ENCODE data around the gene KIF20B.
"Not testable (repeated sequence)": the region's sequence is repeated elsewhere in the genome, so short reads cannot be mapped to it uniquely, and the experiment has no call there.

The KIF20B gene

GRCh38 chr10:89693176-89693575, 8.2 kb upstream of the KIF20B start:
- no peak for DNase-seq

DNA sequence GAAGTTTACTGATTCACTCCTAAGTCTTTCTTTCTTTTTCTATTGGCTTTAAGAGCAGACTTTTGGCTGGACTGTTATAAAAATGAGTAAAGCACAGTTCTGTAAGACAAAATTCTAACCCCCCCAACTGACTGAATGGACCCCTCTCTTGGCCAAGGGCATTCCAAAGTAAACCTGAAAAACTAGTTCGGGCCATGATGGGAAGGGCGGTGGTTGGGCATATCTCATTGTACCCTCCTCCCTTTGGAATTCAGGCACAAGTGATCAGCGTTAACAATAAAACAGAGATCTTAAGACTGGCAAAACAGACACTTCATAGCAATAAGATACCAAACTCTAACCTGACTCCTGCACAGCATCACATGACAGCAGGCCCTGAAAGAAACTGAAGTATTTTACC, 6.1 kb upstream of the KIF20B start:
- DNase-seq = no peak

DNA sequence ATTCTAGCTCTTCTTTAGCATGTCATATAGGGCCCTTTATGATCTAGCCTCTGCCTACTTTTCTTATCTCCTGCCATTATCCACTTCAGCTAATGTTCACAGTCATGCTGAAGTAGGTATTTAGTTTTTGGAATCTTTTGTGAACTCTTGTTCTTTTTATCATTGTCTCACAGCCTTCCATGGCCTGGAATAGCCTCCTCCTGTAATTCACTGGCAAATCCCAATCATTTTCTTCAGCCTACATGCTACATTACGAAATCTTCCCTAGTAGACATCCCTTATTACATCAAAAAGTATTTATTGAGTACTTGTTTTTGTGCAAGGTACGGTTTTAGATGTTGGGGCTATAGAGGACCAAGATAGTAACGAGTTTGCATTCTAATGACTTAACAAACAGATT, 3.4 kb upstream of the KIF20B start:
- DNase-seq = no peak

GRCh38 chr10:89699581-89700064, 1.8 kb upstream of the KIF20B start:
- DNase-seq = no peak

GRCh38 chr10:89700923-89701241, 508 bp upstream of the KIF20B start:
- no peak for DNase-seq

- no peak for DNase-seq
These were observed 711 bp downstream of the KIF20B start for GRCh38 chr10:89702121-89702480.

DNA sequence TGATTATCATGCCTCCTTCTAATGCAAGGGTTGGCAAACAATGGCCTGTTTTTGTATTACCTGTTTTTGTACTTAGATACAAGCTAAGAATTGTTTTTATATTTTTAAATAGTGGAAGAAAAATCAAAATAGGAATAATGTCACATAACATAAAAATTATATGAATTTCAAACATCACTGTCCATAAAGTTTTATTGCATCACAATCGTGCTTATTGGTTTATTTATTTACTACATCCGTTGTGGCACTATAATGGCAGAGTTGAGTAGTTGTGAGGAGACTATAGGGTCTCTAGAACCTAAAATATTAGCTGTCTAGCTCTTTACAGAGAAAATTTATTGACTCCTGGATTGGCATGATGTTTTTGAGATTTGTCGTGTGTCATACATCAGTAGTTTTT, 4.1 kb downstream of the KIF20B start:
- DNase-seq = no peak

GRCh38 chr10:89706011-89706410, 4.6 kb downstream of the KIF20B start:
- DNase-seq = no peak

DNA sequence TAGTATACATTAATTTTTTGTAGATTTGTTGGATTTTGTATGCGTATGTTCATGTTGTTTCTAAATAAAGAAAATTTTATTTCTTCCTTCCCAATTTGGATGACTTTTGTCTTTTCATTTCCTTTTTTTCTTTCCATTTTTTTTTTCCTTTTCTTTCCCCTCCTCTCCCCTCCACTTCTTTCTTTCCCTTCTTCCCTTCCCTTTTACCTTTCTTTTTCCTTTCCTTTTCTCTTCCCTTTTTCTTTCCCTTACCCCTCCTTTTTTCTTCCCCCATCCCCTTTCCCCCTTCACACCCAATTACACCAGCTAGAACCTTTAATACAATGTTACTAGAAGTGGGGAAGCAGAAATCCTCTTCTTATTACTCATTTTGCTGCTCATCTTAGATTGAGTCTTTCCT, 6.0 kb downstream of the KIF20B start:
- DNase-seq = no peak

DNA sequence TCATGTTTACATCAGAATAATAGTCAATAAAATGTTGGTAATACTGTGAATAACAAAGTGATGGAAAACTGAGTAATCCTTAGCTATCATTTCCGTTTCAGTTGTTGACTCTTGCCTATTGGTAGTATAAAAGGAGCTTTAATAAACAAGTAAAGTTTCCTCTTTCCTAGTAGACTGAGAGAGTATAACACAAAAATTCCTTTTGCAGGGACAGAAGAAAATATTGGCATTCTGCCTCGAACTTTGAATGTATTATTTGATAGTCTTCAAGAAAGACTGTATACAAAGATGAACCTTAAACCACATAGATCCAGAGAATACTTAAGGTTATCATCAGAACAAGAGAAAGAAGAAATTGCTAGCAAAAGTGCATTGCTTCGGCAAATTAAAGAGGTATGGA, 9.4 kb downstream of the KIF20B start:
- no peak for DNase-seq

DNA sequence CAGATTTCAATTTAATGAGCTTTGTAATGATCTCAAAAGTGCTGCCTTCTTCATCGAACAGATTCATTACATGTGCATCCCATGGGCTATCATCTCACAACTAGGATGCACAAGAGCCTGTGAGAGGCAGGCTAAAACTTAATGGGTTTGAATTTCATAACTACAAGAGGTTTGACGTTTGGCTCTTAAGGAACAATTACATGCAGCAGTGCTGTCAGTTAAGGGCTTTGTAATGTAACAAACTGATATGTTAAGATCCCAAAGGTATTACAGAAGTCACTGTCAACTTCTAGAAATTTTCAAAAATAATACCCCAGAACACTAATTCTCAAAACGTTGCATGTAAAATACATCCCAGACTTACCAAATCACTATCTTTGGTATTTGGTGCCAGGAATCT, 33.2 kb downstream of the KIF20B start:
- DNase-seq = no peak

DNA sequence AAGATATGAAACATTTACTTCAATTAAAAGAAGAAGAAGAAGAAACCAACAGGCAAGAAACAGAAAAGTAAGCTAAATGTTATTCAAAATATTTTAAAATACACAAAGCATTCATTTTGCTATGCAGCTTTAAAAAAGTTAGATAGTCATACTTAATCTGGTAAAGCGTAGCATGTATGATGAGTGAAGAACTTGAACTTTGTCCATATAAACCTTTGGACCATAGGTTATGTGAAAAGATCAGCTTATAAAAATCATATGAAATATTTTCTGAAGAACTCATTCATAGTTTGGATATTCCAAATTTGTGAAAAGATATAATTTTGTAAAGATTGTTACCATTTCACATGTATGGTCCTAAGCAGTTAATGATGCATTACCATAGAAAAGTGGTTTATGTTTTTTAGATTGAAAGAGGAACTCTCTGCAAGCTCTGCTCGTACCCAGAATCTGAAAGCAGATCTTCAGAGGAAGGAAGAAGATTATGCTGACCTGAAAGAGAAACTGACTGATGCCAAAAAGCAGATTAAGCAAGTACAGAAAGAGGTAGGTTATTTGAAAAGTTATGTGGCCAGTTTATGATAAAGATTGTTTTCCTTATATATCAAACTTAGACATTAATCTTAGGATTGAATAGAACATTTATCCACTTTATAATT, 37.3 kb downstream of the KIF20B start:
- DNase-seq = no peak

DNA sequence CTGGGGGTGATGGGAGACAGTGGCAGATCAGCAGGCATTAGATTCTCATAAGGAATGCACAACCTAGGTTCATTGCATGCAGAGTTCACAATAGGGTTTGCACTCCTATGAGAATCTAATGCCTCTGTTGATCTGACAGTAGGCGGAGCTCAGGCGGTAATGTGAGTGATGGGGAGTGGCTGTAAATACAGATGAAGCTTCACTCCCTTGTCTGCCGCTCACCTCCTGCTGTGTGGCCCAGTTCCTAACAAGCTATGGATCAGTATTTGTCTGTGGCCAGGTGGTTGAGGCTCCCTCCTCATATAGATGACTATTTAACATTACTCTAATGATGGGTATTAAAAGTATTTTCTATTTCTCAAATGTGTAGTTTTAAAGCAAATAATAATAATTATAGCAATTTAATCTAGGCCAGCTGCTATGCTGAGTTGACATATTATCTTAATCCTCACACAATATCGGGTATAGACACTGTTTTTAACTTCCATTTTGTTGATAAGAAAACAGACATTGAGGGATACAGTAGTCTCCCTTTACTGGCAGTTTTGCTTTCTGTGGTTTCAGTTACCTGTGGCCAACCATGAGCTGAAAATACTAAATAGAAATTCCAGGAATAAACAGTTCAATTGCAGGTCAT, 39.9 kb downstream of the KIF20B start:
- DNase-seq = no peak

- no peak for DNase-seq
These were observed 42.6 kb downstream of the KIF20B start for GRCh38 chr10:89744026-89744425.

GRCh38 chr10:89745903-89746302, 44.5 kb downstream of the KIF20B start:
- no peak for DNase-seq

DNA sequence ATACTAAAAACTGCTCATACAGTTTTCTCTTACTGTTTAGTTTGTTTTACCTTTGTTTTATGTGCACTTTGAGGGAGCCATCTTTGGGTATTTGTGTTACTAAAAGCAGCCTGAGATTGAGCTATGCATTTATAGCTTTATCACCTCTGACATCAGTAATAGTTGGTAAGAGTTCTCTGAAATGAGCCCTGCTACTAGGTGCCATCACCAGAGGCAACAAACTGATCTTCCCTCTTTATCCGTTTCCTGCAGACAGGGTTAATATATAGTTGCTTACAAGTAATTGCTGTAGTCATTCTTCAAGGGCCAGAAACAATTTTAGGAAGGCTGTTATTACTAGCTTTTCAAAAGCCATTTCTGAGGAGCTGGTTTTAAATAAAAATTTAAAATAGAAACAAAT, 49.1 kb downstream of the KIF20B start:
- no peak for DNase-seq

DNA sequence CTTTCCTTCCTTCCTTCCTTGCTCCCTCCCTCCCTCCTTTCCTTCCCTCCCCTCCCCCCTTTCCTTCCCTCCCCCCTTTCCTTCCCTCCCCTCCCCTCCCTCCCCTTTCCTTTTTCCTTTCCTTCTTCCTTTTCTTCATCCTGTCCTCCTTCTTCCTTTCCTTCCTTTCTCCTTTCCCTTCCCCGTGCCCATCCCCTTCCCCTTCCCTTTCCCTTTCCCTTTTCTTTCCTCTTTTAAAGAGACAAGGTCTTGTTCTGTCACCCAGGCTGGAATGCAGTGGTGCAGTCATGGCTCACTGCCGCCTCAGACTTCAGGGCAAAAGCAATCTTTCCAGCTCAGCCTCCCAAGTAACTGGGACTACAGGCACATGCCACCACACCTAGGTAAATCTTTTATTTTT, 54.0 kb downstream of the KIF20B start:
- DNase-seq = no peak

DNA sequence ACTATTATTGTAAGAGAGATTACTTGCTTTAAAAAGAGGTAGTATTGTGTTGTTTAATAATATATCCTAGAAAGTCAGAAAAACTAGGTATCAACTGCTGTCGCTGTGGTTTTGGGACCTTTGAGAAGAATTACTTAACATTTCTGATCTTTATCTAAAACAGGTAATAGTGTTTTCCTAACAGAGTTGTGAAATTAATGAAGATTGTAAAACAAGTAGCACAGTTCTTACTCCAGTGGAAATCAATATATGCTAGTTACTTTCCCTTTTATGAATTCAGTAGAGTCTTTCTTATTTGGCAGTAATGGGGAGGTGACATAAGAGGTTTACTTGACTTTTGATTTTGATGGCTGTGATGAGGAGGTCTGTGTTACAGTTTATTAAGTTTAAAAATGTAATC, 58.1 kb downstream of the KIF20B start:
- DNase-seq = no peak

DNA sequence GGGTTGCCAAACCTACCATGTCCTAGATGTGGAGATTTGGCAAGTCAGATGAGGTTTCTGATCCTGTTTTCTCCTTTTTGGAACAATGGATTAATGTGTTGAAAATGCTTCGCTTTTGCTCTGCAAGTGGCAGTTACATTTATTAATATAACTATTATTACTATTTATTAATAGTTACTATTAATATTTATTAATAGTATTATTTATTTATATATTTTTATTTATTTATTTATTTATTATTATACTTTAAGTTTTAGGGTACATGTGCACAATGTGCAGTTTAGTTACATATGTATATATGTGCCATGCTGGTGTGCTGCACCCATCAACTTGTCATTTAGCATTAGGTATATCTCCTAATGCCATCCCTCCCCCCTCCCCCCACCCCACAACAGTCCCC, 62.3 kb downstream of the KIF20B start:
- DNase-seq = not testable (repeated sequence)

DNA sequence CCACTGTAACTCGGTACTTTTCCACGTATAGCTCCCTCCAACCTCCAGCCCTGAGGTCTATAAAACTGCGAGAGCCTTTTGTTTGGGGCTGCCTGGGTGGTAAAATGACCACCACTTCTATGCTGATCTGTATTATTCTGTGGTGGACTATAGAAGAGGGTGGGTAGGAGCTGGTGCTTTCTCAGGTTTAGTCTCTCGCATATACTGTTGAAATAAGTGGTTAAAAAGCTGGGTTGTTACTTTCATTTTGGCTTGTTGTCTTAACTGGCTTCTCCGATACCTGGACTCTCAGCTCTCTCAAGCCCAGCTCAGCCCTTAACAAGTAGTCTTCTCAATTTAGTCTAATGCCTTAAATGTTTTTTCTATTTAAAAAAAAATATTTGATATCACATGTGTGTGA, 70.3 kb downstream of the KIF20B start:
- DNase-seq = no peak

DNA sequence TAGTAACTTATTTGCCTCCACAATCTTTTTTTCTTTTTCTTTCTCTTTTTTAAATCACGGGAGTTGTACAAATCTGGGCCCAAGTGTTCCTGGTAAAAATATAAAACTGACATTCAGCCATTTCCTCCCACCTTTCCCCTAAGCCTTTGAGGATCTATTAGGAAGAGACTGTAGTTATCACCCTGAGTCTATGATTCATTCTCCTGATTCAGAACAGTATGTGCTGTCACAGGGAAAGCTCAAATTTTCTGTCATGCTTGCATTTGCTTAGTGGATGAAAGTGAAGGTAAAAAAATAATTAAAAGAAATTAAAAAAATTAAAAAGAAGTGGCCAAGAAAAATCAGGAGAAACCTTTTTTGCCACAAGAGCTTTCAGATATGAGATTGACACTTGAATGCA, 71.7 kb downstream of the KIF20B start:
- no peak for DNase-seq

- DNase-seq = no peak
These were observed 75.3 kb downstream of the KIF20B start for GRCh38 chr10:89776665-89777064.

DNA sequence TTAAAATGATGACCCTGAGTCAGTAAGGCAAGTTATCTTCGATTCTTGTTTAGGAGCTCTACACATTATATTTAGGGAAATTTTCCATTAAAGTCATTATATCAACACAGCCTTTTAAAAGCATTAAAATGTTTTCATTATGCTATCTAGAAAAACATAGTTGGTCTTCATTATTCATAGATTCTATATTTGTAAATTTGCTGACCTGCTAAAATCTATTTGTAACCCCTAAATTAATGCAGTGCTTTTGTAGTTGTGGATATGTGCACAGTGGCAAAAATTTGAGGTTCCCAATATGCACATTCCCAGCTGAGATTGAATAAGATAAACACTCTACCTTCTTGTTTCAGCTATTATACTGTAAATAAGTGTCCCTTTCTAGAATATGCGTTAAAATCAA, 81.1 kb downstream of the KIF20B start:
- DNase-seq = no peak

- DNase-seq = no peak
These were observed 82.0 kb downstream of the KIF20B start for GRCh38 chr10:89783406-89783805.

DNA sequence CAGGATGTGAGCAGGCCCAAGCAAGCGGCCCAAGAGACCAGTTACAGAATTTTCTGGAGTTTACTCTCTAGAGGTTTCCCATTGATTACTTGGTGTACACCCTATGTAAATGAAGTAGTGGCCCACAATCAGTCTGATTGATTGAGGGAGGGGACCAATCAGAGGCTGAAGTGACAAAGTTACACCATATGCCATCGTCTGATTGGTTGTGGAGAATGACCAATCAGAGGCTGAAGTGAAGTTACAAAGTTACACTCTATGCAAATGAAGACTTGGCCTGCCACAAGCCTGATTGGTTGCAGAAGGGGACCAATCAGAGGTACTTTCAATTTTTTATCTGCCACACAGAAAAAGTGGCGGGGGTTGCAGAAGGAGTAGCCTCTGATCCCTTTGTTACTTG, 83.7 kb downstream of the KIF20B start:
- no peak for DNase-seq
